Suprapubic skin (tissue), 4 donors: Measurements from ENCODE around the gene PDE11A. TPM values are rescaled to one million over a fixed set of nuclear protein-coding genes. Genes with fewer than 3 reads are reported as not detected.

Source experiments
- DNase-seq, 2 donors: peaks; one replicate each; pipeline ENCODE4 v3.0.0-alpha.2; 2019; ENCODE audit warnings: low spot score in 2 of 2
- H3K27ac ChIP-seq: fragments of 200-600 bp; sonication (generic); one replicate; pipeline ENCODE4 v1.5.1; 2019
- H3K27me3 ChIP-seq: fragments of 200-600 bp; sonication (generic); one replicate; pipeline ENCODE4 v1.5.1; 2019
- H3K36me3 ChIP-seq: fragments of 200-600 bp; sonication (generic); one replicate; pipeline ENCODE4 v1.5.1; 2019
- H3K4me1 ChIP-seq: fragments of 200-600 bp; sonication (generic); one replicate; pipeline ENCODE4 v1.5.1; 2019
- H3K4me3 ChIP-seq: fragments of 200-600 bp; sonication (generic); one replicate; pipeline ENCODE4 v1.5.1; 2019; ENCODE audit warnings: mild to moderate bottlenecking
- H3K9me3 ChIP-seq: fragments of 200-600 bp; sonication (generic); one replicate; pipeline ENCODE4 v1.5.1; 2019
- CTCF ChIP-seq, 2 donors: fragments of 200-600 bp in 1 of 2; fragments of 450-650 bp in 1 of 2; sonication (generic) in 1 of 2; IDR thresholded peaks; one replicate each; pipeline ENCODE4 v1.5.1; 2016 to 2019; ENCODE audit warnings: antibody characterized with exemption in 2 of 2, mild to moderate bottlenecking in 1 of 2, moderate library complexity in 1 of 2
- EP300 ChIP-seq: sonication (generic); formaldehyde crosslinking; IDR thresholded peaks from one replicate; pipeline ENCODE4 v1.6.1; 2017; ENCODE audit warnings: antibody characterized with exemption
- POLR2A ChIP-seq, 2 donors: fragments of 450-650 bp; IDR thresholded peaks; one replicate each; pipeline ENCODE4 v1.6.1; 2017; ENCODE audit warnings: antibody characterized with exemption in 2 of 2, mild to moderate bottlenecking in 2 of 2, moderate library complexity in 2 of 2
- POLR2AphosphoS5 ChIP-seq, 3 donors: sonication (generic); formaldehyde crosslinking; IDR thresholded peaks; one replicate each; pipeline ENCODE4 v1.6.1; 2017; ENCODE audit warnings: antibody characterized with exemption in 3 of 3
- WGBS: methylation state at CpG from one replicate; pipeline ENCODE4 v1.1.5; 2018; 5-methylcytosine and 5-hydroxymethylcytosine counted together
- total RNA-seq, 4 donors: library from RNA; depleted of rRNA; stranded (reverse); fragments of >200 nt; gene quantifications; one replicate each; pipeline ENCODE4 v1.1.0, GENCODE V29; 2016

PDE11A gene
- total RNA-seq, 4 donors from 2014 or later = 0.08 to 1.0 (median 0.36) TPM

GRCh38 chr2:177714704-177715103 is 357.9 kb downstream of the PDE11A start:
- H3K27ac ChIP-seq = no peak overlapping the region
- WGBS = 53% methylated on average over 3 of the region's 3 CpGs
- no peaks in the 10 kb centered on the region for H3K9me3 ChIP-seq
- no peaks in the 10 kb centered on the region for H3K27me3 ChIP-seq
- H3K4me1 ChIP-seq = no peaks in the 10 kb centered on the region
- TF ChIP-seq POLR2AphosphoS5 (IDR thresholded peaks at IDR 0.05) (no peak), POLR2A (IDR thresholded peaks at IDR 0.05) (no peak), CTCF (IDR thresholded peaks at IDR 0.05) (no peak), EP300 (no peak)
- H3K36me3 ChIP-seq = no peaks in the 10 kb centered on the region
- H3K4me3 ChIP-seq = no peak overlapping the region
- no peak for DNase-seq

DNA sequence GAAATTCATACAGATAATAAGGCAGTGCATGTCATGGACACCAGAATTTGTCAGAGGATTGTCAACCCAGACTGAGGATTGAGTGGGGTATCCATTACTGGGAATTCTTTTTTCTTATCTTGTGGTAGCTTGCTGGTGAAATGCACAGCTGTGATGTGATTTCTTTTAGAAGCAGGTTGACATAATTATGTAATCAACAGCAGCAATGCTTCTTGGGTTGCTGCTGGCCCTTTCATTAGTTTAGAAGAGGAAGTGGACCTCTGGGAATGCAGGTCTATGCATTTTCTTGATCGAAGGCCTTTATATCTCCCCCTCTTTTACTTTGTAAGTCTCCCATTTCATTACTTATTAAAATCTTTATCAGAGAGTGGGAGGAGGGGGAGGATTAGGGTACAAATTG is 360.1 kb downstream of the PDE11A start:
- no peak for DNase-seq
- Histone ChIP-seq H3K36me3 (no peaks in the 10 kb centered on the region), H3K27ac (no peak overlapping the region), H3K27me3 (no peaks in the 10 kb centered on the region), H3K4me1 (no peaks in the 10 kb centered on the region), H3K4me3 (no peak overlapping the region), H3K9me3 (no peaks in the 10 kb centered on the region)
- WGBS = 70% methylated on average over 1 of the region's 1 CpG
- TF ChIP-seq POLR2A (IDR thresholded peaks at IDR 0.05) = no peak
- no peak for TF ChIP-seq POLR2AphosphoS5 (IDR thresholded peaks at IDR 0.05)
- no peak for TF ChIP-seq CTCF (IDR thresholded peaks at IDR 0.05)
- TF ChIP-seq EP300 = no peak

GRCh38 chr2:177711483-177712265 is 360.9 kb downstream of the PDE11A start:
- no peaks in the 10 kb centered on the region for H3K36me3 ChIP-seq
- H3K4me1 ChIP-seq = no peaks in the 10 kb centered on the region
- no peak for DNase-seq
- TF ChIP-seq POLR2AphosphoS5 (IDR thresholded peaks at IDR 0.05) (no peak), CTCF (IDR thresholded peaks at IDR 0.05) (no peak), EP300 (no peak), POLR2A (IDR thresholded peaks at IDR 0.05) (no peak)
- 68% methylated on average over 9 of the region's 9 CpGs for WGBS
- H3K4me3 ChIP-seq = no peak overlapping the region
- H3K9me3 ChIP-seq = no peaks in the 10 kb centered on the region
- no peak overlapping the region for H3K27ac ChIP-seq
- no peaks in the 10 kb centered on the region for H3K27me3 ChIP-seq

DNA sequence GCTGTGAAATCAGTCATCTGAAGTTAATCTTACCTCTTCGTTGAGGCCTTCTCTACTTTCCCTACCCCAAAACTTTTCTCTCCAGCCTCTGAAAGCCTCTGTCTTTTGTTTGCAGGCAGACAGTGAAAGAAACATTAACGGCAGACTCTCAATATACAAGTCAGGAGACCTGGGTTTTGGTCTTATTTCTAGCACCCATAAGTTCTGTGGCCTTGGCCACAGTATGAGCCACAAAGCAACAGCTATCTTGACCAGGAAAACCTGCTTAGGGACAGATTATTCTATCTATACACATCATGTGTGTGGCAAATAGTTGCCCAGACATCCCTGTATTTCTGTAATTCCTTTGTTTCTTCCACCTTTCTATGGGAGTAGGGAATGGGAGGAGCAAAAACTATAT is 361.7 kb downstream of the PDE11A start:
- no peak for DNase-seq
- TF ChIP-seq CTCF (IDR thresholded peaks at IDR 0.05) = no peak
- TF ChIP-seq POLR2AphosphoS5 (IDR thresholded peaks at IDR 0.05) = no peak
- TF ChIP-seq EP300 = no peak
- no peak for TF ChIP-seq POLR2A (IDR thresholded peaks at IDR 0.05)
- Histone ChIP-seq H3K4me1 (no peaks in the 10 kb centered on the region), H3K4me3 (no peak overlapping the region), H3K27ac (no peak overlapping the region), H3K27me3 (no peaks in the 10 kb centered on the region), H3K36me3 (no peaks in the 10 kb centered on the region), H3K9me3 (no peaks in the 10 kb centered on the region)
- WGBS = 88% methylated on average over 2 of the region's 2 CpGs

GRCh38 chr2:177709986-177710401 is 362.6 kb downstream of the PDE11A start:
- Histone ChIP-seq H3K4me1 (no peaks in the 10 kb centered on the region), H3K27ac (no peak overlapping the region), H3K36me3 (no peaks in the 10 kb centered on the region), H3K9me3 (no peaks in the 10 kb centered on the region), H3K27me3 (peaks cover 5% of the 10 kb centered on the region), H3K4me3 (no peak overlapping the region)
- WGBS = 83% methylated on average over 8 of the region's 8 CpGs
- no peak for DNase-seq
- TF ChIP-seq EP300 (no peak), POLR2AphosphoS5 (IDR thresholded peaks at IDR 0.05) (no peak), CTCF (IDR thresholded peaks at IDR 0.05) (no peak), POLR2A (IDR thresholded peaks at IDR 0.05) (no peak)
